GM23338 (cell line): ENCODE results near the gene C1orf210. TPM values are rescaled to one million over a fixed set of nuclear protein-coding genes. Genes with fewer than 3 reads are reported as not detected.

Experiments
- ATAC-seq: fragments of 200-7000 bp; cut with Tn5 transposase; 3 replicates; pipeline ENCODE4 v1.9.1; 2020
- DNase-seq: peaks from one replicate; pipeline ENCODE4 v3.0.0-alpha.2; 2015; ENCODE audit warnings: low spot score
- H2AFZ ChIP-seq: fragments of 200-600 bp; sonication (generic); 2 replicates; pipeline ENCODE4 v1.8.0; 2016; ENCODE audit warnings: antibody characterized with exemption, mild to moderate bottlenecking, moderate library complexity
- H3F3A ChIP-seq: fragments of 200-600 bp; sonication (generic); replicated peaks from 2 replicates; pipeline ENCODE4 v1.8.0; 2017; ENCODE audit warnings: antibody characterized with exemption, mixed run types, low read depth
- H3K27ac ChIP-seq: fragments of 200-600 bp; sonication (generic); 2 replicates; pipeline ENCODE4 v1.6.1; 2016; ENCODE audit warnings: low read depth
- H3K27me3 ChIP-seq: fragments of 200-600 bp; sonication (generic); 2 replicates; pipeline ENCODE4 v1.8.0; 2016; ENCODE audit warnings: mild to moderate bottlenecking, mixed run types, moderate library complexity; ENCODE audit not compliant: insufficient read depth
- H3K36me3 ChIP-seq: fragments of 200-600 bp; sonication (generic); 2 replicates; pipeline ENCODE4 v1.8.0; 2016; ENCODE audit warnings: mild to moderate bottlenecking; ENCODE audit not compliant: insufficient read depth
- H3K4me1 ChIP-seq: fragments of 200-600 bp; sonication (generic); 2 replicates; pipeline ENCODE4 v1.8.0; 2016; ENCODE audit warnings: mild to moderate bottlenecking, moderate library complexity; ENCODE audit not compliant: insufficient read depth
- H3K4me2 ChIP-seq: fragments of 200-600 bp; sonication (generic); 2 replicates; pipeline ENCODE4 v1.7.1; 2017; ENCODE audit warnings: mixed run types
- H3K4me3 ChIP-seq: fragments of 200-600 bp; sonication (generic); 2 replicates; pipeline ENCODE4 v1.6.1; 2016; ENCODE audit warnings: mixed run types
- H3K79me2 ChIP-seq: fragments of 200-600 bp; sonication (generic); replicated peaks from 2 replicates; pipeline ENCODE4 v1.8.0; 2017; ENCODE audit warnings: mild to moderate bottlenecking; ENCODE audit not compliant: insufficient read depth
- H3K9me2 ChIP-seq: fragments of 200-600 bp; sonication (generic); 2 replicates; pipeline ENCODE4 v1.8.0; 2017; ENCODE audit not compliant: insufficient read depth
- H4K20me1 ChIP-seq: fragments of 200-600 bp; sonication (generic); replicated peaks from 2 replicates; pipeline ENCODE4 v1.8.0; 2017; ENCODE audit warnings: mild to moderate bottlenecking; ENCODE audit not compliant: insufficient read depth
- H3K27ac Mint-ChIP-seq: 2 replicates; pipeline ENCODE4 v1.8.0; 2020; ENCODE audit warnings: inconsistent platforms, mild to moderate bottlenecking, moderate library complexity, mixed read lengths
- H3K27me3 Mint-ChIP-seq: 3 replicates; pipeline ENCODE4 v1.8.0; 2022; ENCODE audit warnings: low read depth, mild to moderate bottlenecking, moderate library complexity, mixed read lengths, inconsistent platforms; ENCODE audit not compliant: insufficient read depth, poor library complexity
- H3K36me3 Mint-ChIP-seq: 3 replicates; pipeline ENCODE4 v1.8.0; 2021; ENCODE audit warnings: low read depth, mild to moderate bottlenecking, inconsistent platforms, moderate library complexity, mixed read lengths
- H3K4me1 Mint-ChIP-seq: 3 replicates; pipeline ENCODE4 v1.8.0; 2020; ENCODE audit warnings: mild to moderate bottlenecking, inconsistent platforms, mixed read lengths
- H3K4me3 Mint-ChIP-seq: 3 replicates; pipeline ENCODE4 v1.8.0; 2021; ENCODE audit warnings: moderate library complexity, mild to moderate bottlenecking, inconsistent platforms, mixed read lengths
- H3K9me3 Mint-ChIP-seq: 3 replicates; pipeline ENCODE4 v1.8.0; 2020; ENCODE audit warnings: moderate library complexity, mild to moderate bottlenecking, inconsistent platforms, mixed read lengths
- CREB1 ChIP-seq: fragments of 250-450 bp; sonication (Bioruptor Pico); IDR thresholded peaks from 2 replicates; pipeline ENCODE4 v1.5.0; 2020; ENCODE audit warnings: low read depth, mild to moderate bottlenecking, moderate library complexity
- EZH2 ChIP-seq: fragments of 200-600 bp; sonication (generic); IDR thresholded peaks from one replicate; pipeline ENCODE4 v1.8.0; 2017; ENCODE audit warnings: antibody characterized with exemption, mild to moderate bottlenecking, low read depth; ENCODE audit not compliant: unreplicated experiment
- NANOG ChIP-seq: IDR thresholded peaks from 2 replicates; pipeline ENCODE4 v1.6.1; 2016; ENCODE audit warnings: antibody characterized with exemption, borderline replicate concordance
- REST ChIP-seq: IDR thresholded peaks from one replicate; pipeline ENCODE4 v1.6.1; 2018; ENCODE audit warnings: antibody characterized with exemption; ENCODE audit not compliant: unreplicated experiment
- STAT1 ChIP-seq: IDR thresholded peaks from one replicate; pipeline ENCODE4 v1.6.1; 2016; ENCODE audit warnings: antibody characterized with exemption; ENCODE audit not compliant: unreplicated experiment
- ZNF114 ChIP-seq: fragments of 250-450 bp; sonication (Bioruptor Pico); IDR thresholded peaks from 2 replicates; pipeline ENCODE4 v1.5.0; 2020; ENCODE audit warnings: mild to moderate bottlenecking, moderate library complexity
- polyA plus RNA-seq: library from polyadenylated mRNA; unstranded; fragments of >200 nt; fragmentation: Nextera tagmentation; extraction: Ambion mirVana; gene quantifications from 2 replicates; pipeline ENCODE4 v1.2.1, GENCODE V29; 2016
- total RNA-seq: library from RNA; depleted of rRNA; stranded (reverse); fragments of >200 nt; shearing (Covaris generic); gene quantifications from 2 replicates; pipeline ENCODE4 v1.2.3, GENCODE V29; 2014
- TF ChIP-seq, protein P1 (sequence below), 2 experiments: fragments of 200-600 bp in 1 of 2; sonication (generic) in 1 of 2; conservative IDR thresholded peaks; 2 replicates each; pipeline versions ENCODE4 v1.5.1 to v1.6.1; 2016 to 2017; ENCODE audit warnings: antibody characterized with exemption in 2 of 2, low read depth in 2 of 2, mild to moderate bottlenecking in 2 of 2, moderate library complexity in 1 of 2

Gene C1orf210
- total and polyA plus RNA-seq, 2 experiments from 2014 or later = 10.3 to 17.1 TPM

DNA sequence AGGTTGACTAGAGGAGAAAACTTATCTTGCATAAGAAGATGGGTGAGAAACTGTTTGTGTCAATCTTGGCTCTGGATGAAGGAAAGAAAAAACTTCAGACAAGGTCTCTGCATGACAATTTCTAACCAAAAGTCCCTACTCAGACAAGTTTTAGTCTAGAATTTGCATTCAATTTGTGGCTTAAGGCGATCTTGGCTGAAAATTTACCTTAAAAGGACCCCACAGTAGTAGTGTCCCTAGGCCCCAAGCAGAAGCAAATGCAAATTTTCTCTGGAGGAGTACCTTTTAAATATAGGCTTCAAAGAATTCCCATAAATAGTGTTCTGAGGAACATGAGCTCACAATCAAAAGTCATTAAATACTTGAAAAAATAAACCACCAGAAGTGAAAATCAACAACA is 33.2 kb downstream of the C1orf210 start (continued):
- no peak for TF ChIP-seq REST
- no peak for TF ChIP-seq CREB1 (CRISPR knock-in tag)
- TF ChIP-seq, protein P1, sequence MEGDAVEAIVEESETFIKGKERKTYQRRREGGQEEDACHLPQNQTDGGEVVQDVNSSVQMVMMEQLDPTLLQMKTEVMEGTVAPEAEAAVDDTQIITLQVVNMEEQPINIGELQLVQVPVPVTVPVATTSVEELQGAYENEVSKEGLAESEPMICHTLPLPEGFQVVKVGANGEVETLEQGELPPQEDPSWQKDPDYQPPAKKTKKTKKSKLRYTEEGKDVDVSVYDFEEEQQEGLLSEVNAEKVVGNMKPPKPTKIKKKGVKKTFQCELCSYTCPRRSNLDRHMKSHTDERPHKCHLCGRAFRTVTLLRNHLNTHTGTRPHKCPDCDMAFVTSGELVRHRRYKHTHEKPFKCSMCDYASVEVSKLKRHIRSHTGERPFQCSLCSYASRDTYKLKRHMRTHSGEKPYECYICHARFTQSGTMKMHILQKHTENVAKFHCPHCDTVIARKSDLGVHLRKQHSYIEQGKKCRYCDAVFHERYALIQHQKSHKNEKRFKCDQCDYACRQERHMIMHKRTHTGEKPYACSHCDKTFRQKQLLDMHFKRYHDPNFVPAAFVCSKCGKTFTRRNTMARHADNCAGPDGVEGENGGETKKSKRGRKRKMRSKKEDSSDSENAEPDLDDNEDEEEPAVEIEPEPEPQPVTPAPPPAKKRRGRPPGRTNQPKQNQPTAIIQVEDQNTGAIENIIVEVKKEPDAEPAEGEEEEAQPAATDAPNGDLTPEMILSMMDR (conservative IDR thresholded peaks at IDR 0.05; ENCODE audit: low read depth in 2 of 2) = no peak
- TF ChIP-seq NANOG = no peak
- no peak for TF ChIP-seq ZNF114 (CRISPR knock-in tag)

- Mint-ChIP-seq H3K27ac (no peak overlapping the region), H3K9me3 (peaks cover 68% of the 10 kb centered on the region), H3K4me1 (no peaks in the 10 kb centered on the region), H3K36me3 (peaks cover 26% of the 10 kb centered on the region), H3K4me3 (no peak overlapping the region), H3K27me3 (peaks cover 6% of the 10 kb centered on the region)
- no peaks in the 10 kb centered on the region; the same call in 1 of the 2 replicates for H3K36me3 ChIP-seq
- no peak overlapping the region for H3K4me2 ChIP-seq
- no peak for ATAC-seq
- no peaks in the 10 kb centered on the region for H3K27me3 ChIP-seq
- H2AFZ ChIP-seq = no peak overlapping the region
- no peak for DNase-seq
- no peak overlapping the region for H3K27ac ChIP-seq
- H3K4me3 ChIP-seq = no peak overlapping the region
- H4K20me1 ChIP-seq = no peaks in the 10 kb centered on the region
- no peaks in the 10 kb centered on the region for H3F3A ChIP-seq
- no peaks in the 10 kb centered on the region for H3K79me2 ChIP-seq
- no peaks in the 10 kb centered on the region for H3K4me1 ChIP-seq
- no peaks in the 10 kb centered on the region for H3K9me2 ChIP-seq
- TF ChIP-seq, protein P1 (conservative IDR thresholded peaks at IDR 0.05; ENCODE audit: low read depth in 2 of 2) = no peak
- TF ChIP-seq NANOG = no peak
- TF ChIP-seq STAT1 = no peak
- no peak for TF ChIP-seq EZH2
- TF ChIP-seq REST = no peak
Observed at GRCh38 chr1:43251024-43251423, 34.4 kb downstream of the C1orf210 start.
